Epithelial cell of proximal tubule (primary cell): ENCODE measurements around the gene TNFSF11. TPM values are rescaled to one million over a fixed set of nuclear protein-coding genes. Genes with fewer than 3 reads are reported as not detected.

Source experiments
- DNase-seq: peaks from one replicate; pipeline ENCODE4 v3.0.0-alpha.2; 2011; ENCODE audit warnings: low read depth
- H3K4me3 ChIP-seq: 2 replicates; pipeline ENCODE4 v1.5.1; 2011; ENCODE audit warnings: low read depth, mild to moderate bottlenecking, low read length
- total RNA-seq: library from RNA; depleted of rRNA; stranded (reverse); fragments of >200 nt; gene quantifications from 2 replicates; pipeline ENCODE4 v1.2.3, GENCODE V29; 2015
- TF ChIP-seq, protein P1 (sequence below): conservative IDR thresholded peaks from 2 replicates; pipeline ENCODE4 v1.5.1; 2012; ENCODE audit warnings: low read depth, mild to moderate bottlenecking, low read length

Gene TNFSF11
- total RNA-seq, 1 donor from 2014 or later = 1.8 TPM

DNA sequence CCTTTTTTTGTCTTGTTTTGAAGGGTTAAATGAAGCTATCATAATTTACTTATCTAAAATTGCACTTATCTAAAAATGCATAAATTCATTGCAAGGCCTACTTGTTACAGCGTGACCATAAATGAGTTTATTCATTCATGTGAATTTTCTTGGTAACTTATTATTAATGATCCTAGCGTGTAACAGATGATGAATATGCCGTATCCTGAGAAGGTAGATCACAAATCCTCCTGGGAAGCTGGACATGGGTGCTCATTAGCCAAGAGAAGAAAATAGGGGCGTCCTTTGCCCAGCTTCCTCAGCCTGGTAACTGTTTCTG lies 21.3 kb downstream of the TNFSF11 start:
- TF ChIP-seq, protein P1, sequence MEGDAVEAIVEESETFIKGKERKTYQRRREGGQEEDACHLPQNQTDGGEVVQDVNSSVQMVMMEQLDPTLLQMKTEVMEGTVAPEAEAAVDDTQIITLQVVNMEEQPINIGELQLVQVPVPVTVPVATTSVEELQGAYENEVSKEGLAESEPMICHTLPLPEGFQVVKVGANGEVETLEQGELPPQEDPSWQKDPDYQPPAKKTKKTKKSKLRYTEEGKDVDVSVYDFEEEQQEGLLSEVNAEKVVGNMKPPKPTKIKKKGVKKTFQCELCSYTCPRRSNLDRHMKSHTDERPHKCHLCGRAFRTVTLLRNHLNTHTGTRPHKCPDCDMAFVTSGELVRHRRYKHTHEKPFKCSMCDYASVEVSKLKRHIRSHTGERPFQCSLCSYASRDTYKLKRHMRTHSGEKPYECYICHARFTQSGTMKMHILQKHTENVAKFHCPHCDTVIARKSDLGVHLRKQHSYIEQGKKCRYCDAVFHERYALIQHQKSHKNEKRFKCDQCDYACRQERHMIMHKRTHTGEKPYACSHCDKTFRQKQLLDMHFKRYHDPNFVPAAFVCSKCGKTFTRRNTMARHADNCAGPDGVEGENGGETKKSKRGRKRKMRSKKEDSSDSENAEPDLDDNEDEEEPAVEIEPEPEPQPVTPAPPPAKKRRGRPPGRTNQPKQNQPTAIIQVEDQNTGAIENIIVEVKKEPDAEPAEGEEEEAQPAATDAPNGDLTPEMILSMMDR = no peak
- DNase-seq = no peak
- H3K4me3 ChIP-seq = no peak overlapping the region

DNA sequence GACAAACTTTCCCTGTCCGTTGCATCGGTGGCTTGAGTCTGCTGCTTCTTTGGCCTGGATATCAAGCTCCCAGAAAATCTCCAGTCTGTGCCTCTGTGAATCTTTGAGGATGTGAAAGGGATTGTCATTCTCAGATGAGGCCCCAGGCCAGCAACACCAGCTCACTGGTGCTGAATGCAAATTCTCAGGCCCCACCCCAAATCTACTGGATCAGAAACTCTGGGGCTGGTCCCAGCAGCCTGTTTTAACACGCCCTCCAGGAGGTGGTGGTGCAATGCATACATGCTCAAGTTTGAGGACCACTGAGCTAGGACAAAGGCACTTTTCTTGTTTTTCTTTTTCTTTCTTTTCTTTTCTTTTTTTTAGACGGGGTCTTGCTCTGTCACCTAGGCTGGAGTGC lies 23.6 kb downstream of the TNFSF11 start:
- TF ChIP-seq, protein P1 = no peak
- no peak overlapping the region for H3K4me3 ChIP-seq
- no peak for DNase-seq

DNA sequence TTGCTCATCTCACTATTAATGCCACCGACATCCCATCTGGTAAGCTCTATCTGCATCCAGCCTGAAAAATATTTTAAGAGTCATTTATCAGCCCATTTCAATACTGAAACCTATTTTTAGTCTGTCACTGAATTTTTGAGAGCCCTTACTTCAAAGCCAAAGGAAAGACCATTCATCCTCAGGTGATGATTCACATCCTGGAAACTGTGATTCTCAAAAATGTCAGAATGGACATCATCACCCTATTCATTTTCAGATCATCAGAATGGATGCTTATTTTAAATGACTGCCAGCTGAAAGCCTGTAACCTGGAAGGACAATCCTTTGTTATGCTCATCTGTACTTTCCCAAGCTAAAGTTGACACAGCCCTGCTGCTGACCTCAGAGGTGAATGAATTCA lies 27.0 kb downstream of the TNFSF11 start:
- TF ChIP-seq, protein P1 = no peak
- no peak for DNase-seq
- no peak overlapping the region for H3K4me3 ChIP-seq

DNA sequence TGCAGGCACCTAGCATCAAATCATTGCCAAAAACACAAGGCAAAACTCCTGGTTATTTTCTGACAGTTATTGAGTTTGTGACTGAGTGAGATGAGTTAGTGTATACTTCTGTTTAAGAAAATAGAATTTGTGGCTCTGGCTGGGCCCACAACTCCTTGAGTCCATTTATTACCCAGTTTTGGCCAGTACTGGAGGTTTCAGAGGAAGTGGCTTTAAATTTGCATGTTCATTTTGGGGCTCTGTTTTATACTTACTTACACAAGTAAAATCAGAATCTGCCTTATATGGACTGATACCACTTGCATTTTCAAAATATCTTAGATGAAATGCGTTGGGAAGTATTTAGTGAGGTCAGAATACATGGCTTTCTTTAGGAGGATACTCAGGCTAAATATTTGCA lies 29.0 kb downstream of the TNFSF11 start:
- TF ChIP-seq, protein P1 = no peak

DNA sequence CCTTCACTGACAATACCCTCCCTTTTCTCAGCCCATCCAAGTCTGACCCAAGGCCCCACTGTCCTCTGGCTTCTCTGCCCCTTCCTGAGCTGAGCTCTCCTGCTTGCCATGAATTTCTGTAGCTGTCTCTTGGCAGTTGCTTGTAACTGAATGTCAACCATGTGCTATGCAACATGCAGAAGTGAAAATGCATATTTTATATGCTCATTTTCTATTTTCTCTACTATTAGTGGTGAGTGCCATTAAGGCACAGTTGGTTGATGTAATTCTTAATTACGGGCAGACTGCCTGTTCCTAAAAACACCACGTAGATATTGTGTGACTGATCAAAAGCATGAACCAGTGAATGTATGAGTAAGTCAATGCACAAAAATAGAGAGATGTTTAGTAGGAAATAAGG lies 29.6 kb downstream of the TNFSF11 start:
- TF ChIP-seq, protein P1 = no peak
- H3K4me3 ChIP-seq = no peak overlapping the region
- DNase-seq = no peak

More for the DNA sequence above, 29.0 kb downstream of the TNFSF11 start:
- no peak for DNase-seq
- H3K4me3 ChIP-seq = no peak overlapping the region

DNA sequence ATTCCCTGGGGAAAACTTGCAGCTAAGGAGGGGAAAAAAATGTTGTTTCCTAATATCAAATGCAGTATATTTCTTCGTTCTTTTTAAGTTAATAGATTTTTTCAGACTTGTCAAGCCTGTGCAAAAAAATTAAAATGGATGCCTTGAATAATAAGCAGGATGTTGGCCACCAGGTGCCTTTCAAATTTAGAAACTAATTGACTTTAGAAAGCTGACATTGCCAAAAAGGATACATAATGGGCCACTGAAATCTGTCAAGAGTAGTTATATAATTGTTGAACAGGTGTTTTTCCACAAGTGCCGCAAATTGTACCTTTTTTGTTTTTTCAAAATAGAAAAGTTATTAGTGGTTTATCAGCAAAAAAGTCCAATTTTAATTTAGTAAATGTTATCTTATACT lies 33.6 kb downstream of the TNFSF11 start:
- TF ChIP-seq, protein P1 = no peak
- no peak overlapping the region for H3K4me3 ChIP-seq

DNA sequence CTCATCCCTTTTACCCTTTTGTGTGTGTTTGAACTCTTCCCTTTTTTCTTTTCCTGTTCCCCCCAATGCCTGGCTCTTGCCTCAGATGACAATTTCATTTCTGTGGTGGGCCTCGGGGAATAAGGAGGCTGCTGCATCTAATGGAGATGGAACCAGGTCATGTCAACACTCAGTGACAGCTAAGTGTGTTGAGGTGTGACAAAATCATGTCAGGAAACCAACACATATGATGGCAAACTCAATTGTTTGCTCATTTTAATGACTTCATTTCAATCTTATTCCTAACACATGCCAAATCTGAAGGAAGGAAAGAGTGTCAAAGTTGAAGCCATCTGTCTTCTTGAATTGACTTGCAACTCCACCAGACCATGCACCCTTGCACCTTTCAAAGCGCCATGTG lies 36.7 kb downstream of the TNFSF11 start:
- TF ChIP-seq, protein P1 = no peak
- no peak overlapping the region for H3K4me3 ChIP-seq
- no peak for DNase-seq

More for the DNA sequence above, 33.6 kb downstream of the TNFSF11 start:
- no peak for DNase-seq
